ENCODE results near the gene NXPH4.

NXPH4 gene

DNA sequence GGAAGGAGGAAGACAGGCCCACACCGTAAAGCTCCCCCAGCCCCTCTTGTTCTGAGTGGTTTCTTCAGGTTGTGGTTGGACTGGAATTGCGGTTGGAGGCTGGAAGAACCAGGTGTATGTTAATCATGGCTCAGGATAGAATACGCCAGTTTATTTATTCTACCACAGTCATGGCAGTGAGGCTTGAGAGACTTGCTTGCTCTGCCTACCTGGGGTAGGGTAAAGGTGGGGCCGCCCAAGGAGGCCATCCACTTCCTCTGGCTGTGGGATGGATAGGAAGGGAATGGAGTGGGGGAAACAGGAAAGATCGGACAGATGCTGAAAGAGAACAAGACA, 21.0 kb downstream of the NXPH4 start:
- no peak overlapping the region for H3K27ac ChIP-seq

DNA sequence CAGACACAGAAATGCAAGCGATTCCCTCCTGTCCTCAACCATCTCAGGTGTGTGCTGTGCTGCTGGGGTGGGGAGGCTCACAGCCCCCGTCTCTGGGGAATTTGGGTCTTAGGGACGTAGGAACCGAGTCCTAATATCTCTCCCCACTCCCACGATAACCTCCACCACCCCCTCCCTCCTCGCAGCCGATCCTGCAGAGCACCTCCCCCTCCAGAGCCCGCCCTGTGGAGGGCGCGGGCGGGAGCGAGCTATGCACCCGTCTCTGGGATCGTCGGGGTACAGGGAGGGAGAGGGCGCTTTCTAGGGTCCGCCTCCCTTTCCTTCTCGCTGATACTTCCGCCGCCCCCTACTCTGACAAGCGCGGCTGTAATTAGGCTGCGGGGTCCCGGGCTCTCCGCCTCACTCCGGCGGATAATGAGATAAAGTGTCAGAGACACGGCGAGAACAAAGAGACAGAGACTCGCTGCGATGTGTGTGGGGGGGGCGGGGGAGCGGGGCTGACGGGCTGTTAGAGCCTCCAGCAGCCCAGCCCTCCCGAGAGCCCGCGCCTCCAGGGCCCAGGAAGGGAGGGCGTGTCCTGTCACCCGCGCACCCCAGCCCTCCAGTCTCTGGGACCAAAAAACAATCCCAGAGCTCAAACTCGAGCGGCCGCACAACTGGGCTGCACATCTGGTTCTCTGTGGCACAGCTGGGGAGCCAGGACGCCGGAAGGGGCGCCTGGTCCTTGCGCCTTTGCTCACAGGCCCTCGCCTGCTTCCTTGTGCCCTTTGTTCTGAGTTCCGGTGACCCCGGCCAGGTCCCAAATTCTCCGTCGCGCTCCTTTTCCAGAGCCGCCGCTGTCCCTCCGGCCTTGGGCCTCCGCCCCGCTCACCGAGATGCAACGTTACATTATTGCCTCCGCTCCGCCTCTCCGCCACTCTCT, 21.6 kb downstream of the NXPH4 start:
- peaks cover 15% of the 10 kb centered on the region for H3K4me1 ChIP-seq
- H2AFZ ChIP-seq, result peak overlapping the region; percentile 35
- no peak overlapping the region for H3K27ac ChIP-seq
- no peak overlapping the region for H3K9ac ChIP-seq
- H3K27me3 ChIP-seq (ENCODE audit: control insufficient read depth, insufficient read depth, low read length), result peaks cover 6% of the 10 kb centered on the region
- no peaks in the 10 kb centered on the region for H3K36me3 ChIP-seq (ENCODE audit: control insufficient read depth, insufficient read depth, low read length)
- peak overlapping the region; percentile 57 for H3K4me2 ChIP-seq (ENCODE audit: low read length)
- no peaks in the 10 kb centered on the region for H3K79me2 ChIP-seq
- H3K4me3 ChIP-seq (ENCODE audit: low read depth, low read length), result no peak overlapping the region
- H3K9me3 ChIP-seq (ENCODE audit: control insufficient read depth, low read length), result no peaks in the 10 kb centered on the region
- TF ChIP-seq, protein P1, sequence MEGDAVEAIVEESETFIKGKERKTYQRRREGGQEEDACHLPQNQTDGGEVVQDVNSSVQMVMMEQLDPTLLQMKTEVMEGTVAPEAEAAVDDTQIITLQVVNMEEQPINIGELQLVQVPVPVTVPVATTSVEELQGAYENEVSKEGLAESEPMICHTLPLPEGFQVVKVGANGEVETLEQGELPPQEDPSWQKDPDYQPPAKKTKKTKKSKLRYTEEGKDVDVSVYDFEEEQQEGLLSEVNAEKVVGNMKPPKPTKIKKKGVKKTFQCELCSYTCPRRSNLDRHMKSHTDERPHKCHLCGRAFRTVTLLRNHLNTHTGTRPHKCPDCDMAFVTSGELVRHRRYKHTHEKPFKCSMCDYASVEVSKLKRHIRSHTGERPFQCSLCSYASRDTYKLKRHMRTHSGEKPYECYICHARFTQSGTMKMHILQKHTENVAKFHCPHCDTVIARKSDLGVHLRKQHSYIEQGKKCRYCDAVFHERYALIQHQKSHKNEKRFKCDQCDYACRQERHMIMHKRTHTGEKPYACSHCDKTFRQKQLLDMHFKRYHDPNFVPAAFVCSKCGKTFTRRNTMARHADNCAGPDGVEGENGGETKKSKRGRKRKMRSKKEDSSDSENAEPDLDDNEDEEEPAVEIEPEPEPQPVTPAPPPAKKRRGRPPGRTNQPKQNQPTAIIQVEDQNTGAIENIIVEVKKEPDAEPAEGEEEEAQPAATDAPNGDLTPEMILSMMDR (IDR thresholded peaks at IDR 0.05), result no peak

More for the DNA sequence above, 21.0 kb downstream of the NXPH4 start:
- TF ChIP-seq, protein P1 (IDR thresholded peaks at IDR 0.05), result no peak
- Histone ChIP-seq H3K9ac (no peak overlapping the region), H2AFZ (no peak overlapping the region), H3K27me3 (ENCODE audit: control insufficient read depth, insufficient read depth, low read length) (peaks cover 6% of the 10 kb centered on the region), H3K36me3 (ENCODE audit: control insufficient read depth, insufficient read depth, low read length) (no peaks in the 10 kb centered on the region), H3K4me2 (ENCODE audit: low read length) (no peak overlapping the region), H3K4me3 (ENCODE audit: low read depth, low read length) (no peak overlapping the region), H3K79me2 (no peaks in the 10 kb centered on the region), H3K4me1 (peaks cover 15% of the 10 kb centered on the region), H3K9me3 (ENCODE audit: control insufficient read depth, low read length) (no peaks in the 10 kb centered on the region)

DNA sequence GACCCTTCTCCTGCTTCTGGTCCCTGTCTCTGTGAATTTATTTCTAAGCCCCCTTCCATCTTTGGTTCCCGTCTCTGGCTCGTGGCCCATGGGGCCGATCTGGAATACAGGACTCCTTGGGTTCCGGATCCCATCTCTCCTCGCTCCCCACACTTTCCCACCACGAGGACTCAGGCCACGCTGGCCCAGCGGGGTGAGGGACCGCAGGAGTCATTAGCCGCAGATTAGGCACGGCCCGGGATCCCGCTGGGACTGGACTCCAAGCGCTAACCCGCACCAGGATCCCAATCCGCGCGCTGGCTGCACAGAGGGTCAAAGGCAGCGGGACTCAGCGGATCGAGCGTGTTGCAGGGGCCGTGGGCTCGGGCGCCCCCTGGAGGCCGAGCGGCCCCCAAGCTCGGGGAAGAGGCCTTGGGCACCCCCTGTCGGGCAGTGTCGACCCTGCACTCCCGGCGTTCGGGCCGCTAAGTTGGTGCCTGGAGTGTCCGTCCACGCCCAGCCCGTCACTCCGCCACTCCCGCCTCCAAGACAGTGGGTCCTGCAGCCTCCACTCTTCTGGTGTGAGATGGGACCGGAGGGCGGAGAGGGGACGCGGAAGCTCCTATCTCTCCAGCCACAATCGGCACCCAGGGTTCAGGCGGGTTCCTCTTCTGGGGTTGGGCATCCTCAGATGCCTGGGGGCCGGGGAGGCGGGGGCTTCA, 22.4 kb downstream of the NXPH4 start:
- H3K4me2 ChIP-seq (ENCODE audit: low read length), result peak overlapping the region; percentile 57
- H3K27me3 ChIP-seq (ENCODE audit: control insufficient read depth, insufficient read depth, low read length), result peaks cover 6% of the 10 kb centered on the region
- no peaks in the 10 kb centered on the region for H3K79me2 ChIP-seq
- peaks cover 18% of the 10 kb centered on the region for H3K4me1 ChIP-seq
- no peak overlapping the region for H3K27ac ChIP-seq
- H3K9me3 ChIP-seq (ENCODE audit: control insufficient read depth, low read length), result no peaks in the 10 kb centered on the region
- no peak overlapping the region for H3K4me3 ChIP-seq (ENCODE audit: low read depth, low read length)
- TF ChIP-seq, protein P1 (IDR thresholded peaks at IDR 0.05), result peak; percentile 100
- H3K36me3 ChIP-seq (ENCODE audit: control insufficient read depth, insufficient read depth, low read length), result no peaks in the 10 kb centered on the region
- H3K9ac ChIP-seq, result no peak overlapping the region
- peak overlapping the region; percentile 35 for H2AFZ ChIP-seq

DNA sequence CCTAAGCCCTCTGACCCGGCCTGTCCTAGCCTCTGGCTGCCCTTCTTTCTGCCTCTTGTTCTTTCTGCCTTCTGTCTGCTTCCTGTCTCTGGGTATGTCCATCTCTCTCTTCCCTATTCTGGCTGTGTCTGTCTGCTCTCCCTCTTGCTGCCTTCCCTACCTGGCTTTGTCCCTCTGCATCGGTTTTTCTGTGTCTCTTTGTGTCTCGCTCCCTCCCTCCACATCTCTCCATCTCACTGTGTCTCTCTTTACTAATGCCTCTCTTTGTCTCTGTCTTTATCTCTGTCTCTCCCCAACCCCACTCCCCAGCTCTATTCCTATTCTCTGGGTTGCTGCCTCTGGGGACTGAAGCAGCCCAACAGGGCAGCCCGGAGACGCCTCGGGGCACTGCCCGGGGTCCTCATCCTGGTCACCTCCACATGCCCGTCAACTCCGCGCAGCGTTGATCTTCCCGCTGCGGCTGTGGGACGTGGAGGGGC, 23.0 kb downstream of the NXPH4 start:
- no peak overlapping the region for H3K4me3 ChIP-seq (ENCODE audit: low read depth, low read length)
- no peaks in the 10 kb centered on the region for H3K79me2 ChIP-seq
- TF ChIP-seq, protein P1 (IDR thresholded peaks at IDR 0.05), result no peak
- peaks cover 18% of the 10 kb centered on the region for H3K4me1 ChIP-seq
- no peak overlapping the region for H3K27ac ChIP-seq
- H3K4me2 ChIP-seq (ENCODE audit: low read length), result no peak overlapping the region
- peak overlapping the region; percentile 65 for H2AFZ ChIP-seq
- H3K27me3 ChIP-seq (ENCODE audit: control insufficient read depth, insufficient read depth, low read length), result peaks cover 6% of the 10 kb centered on the region
- H3K9ac ChIP-seq, result no peak overlapping the region
- H3K36me3 ChIP-seq (ENCODE audit: control insufficient read depth, insufficient read depth, low read length), result no peaks in the 10 kb centered on the region
- no peaks in the 10 kb centered on the region for H3K9me3 ChIP-seq (ENCODE audit: control insufficient read depth, low read length)

Data from parathyroid adenoma (tissue), 2 donors.